Measurements from ENCODE around the gene PRKCH. TPM values are rescaled to one million over a fixed set of nuclear protein-coding genes. Genes with fewer than 3 reads are reported as not detected.

Gene PRKCH
- total and polyA plus RNA-seq, 2 of the 13 experiments (the other 11 are each of a cell fraction or from before 2014, with no cell fraction given): 0.48 to 1.3 TPM

DNA sequence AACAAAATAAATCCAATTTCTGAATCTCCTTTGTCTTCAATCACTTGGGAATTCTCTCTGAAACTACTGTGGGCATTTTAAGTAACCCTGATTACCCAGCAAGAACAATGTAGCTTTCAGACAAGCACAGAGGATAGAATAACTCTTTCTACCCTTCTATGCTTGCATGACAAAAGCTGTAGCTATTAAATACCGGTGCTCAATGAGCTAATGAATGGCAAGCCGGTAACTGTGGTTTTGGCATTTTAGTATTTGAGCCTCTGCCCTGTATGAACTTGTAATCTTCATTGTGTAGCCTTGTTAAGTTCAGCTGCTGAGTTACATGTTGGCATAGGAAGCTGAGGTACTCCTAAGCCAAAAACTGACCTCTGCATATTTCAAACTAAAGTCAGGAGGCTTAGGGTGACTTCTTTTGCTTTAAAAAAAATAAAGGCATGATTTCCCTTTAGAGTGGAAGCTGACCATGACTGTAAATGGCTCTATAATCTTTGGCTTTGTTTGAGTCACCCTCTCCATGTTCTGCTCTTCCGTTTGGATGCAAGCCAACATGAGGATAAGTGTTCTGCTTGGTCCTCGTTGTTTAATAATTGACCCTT, 202.9 kb downstream of the PRKCH start (continued):
- TF ChIP-seq, protein P1, sequence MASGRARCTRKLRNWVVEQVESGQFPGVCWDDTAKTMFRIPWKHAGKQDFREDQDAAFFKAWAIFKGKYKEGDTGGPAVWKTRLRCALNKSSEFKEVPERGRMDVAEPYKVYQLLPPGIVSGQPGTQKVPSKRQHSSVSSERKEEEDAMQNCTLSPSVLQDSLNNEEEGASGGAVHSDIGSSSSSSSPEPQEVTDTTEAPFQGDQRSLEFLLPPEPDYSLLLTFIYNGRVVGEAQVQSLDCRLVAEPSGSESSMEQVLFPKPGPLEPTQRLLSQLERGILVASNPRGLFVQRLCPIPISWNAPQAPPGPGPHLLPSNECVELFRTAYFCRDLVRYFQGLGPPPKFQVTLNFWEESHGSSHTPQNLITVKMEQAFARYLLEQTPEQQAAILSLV (CRISPR knock-in tag; IDR thresholded peaks at IDR 0.05; ENCODE audit: borderline replicate concordance): no peak
- TF ChIP-seq KAT8 (CRISPR knock-in tag; IDR thresholded peaks at IDR 0.05): 0 out of 2 replicates have a peak, but pooled peaks have one; percentile 20
- no peak for TF ChIP-seq ZBTB20 (CRISPR knock-in tag; IDR thresholded peaks at IDR 0.05; ENCODE audit: borderline replicate concordance, low read depth)
- TF ChIP-seq DNMT3B (CRISPR knock-in tag; conservative IDR thresholded peaks at IDR 0.05): no peak
- no peak for TF ChIP-seq HOXD1 (CRISPR knock-in tag; IDR thresholded peaks at IDR 0.05)
- 0 out of 2 replicates have a peak, but pooled peaks have one; percentile 51 for TF ChIP-seq FOXP4 (CRISPR knock-in tag; IDR thresholded peaks at IDR 0.05)
- no peak for TF ChIP-seq ZBTB25 (CRISPR knock-in tag; IDR thresholded peaks at IDR 0.05)
- TF ChIP-seq, protein P2, sequence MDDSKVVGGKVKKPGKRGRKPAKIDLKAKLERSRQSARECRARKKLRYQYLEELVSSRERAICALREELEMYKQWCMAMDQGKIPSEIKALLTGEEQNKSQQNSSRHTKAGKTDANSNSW (CRISPR knock-in tag; IDR thresholded peaks at IDR 0.05; ENCODE audit: borderline replicate concordance): no peak
- no peak for TF ChIP-seq ZNF616 (CRISPR knock-in tag; IDR thresholded peaks at IDR 0.05; ENCODE audit: low read depth)
- TF ChIP-seq ZNF230 (CRISPR knock-in tag; IDR thresholded peaks at IDR 0.05): no peak
- no peak for TF ChIP-seq NCOR1 (IDR thresholded peaks at IDR 0.05; ENCODE audit: borderline replicate concordance, low read length)
- TF ChIP-seq CHCHD3 (CRISPR knock-in tag; IDR thresholded peaks at IDR 0.05): no peak
- no peak for TF ChIP-seq FOXC1 (CRISPR knock-in tag; IDR thresholded peaks at IDR 0.05; ENCODE audit: borderline replicate concordance)
- no peak for TF ChIP-seq ZNF18 (CRISPR knock-in tag; IDR thresholded peaks at IDR 0.05; ENCODE audit: insufficient replicate concordance)
- no peak for TF ChIP-seq TEAD2 (CRISPR knock-in tag; IDR thresholded peaks at IDR 0.05)
- TF ChIP-seq RCOR2 (CRISPR knock-in tag; IDR thresholded peaks at IDR 0.05): 0 out of 2 replicates have a peak, but pooled peaks have one; percentile 40
- no peak for TF ChIP-seq ZBTB7B (CRISPR knock-in tag; IDR thresholded peaks at IDR 0.05)
- no peak for TF ChIP-seq YY1 (IDR thresholded peaks at IDR 0.05; ENCODE audit: insufficient read depth, insufficient replicate concordance, low read depth, low read length)
- TF ChIP-seq HDAC2 (CRISPR knock-in tag; IDR thresholded peaks at IDR 0.05): peak; percentile 54; the same call in 1 of the 2 replicates
- TF ChIP-seq ZNF781 (CRISPR knock-in tag; IDR thresholded peaks at IDR 0.05; ENCODE audit: borderline replicate concordance, not compliant biosample characterization): no peak
- no peak for TF ChIP-seq NAIF1 (CRISPR knock-in tag; IDR thresholded peaks at IDR 0.05; ENCODE audit: borderline replicate concordance)
- TF ChIP-seq ONECUT2 (CRISPR knock-in tag; IDR thresholded peaks at IDR 0.05): no peak
- TF ChIP-seq HNF1B (CRISPR knock-in tag; IDR thresholded peaks at IDR 0.05): peak; percentile 75
